WTC11 (cell line): ENCODE measurements around the gene MMP7. TPM values are rescaled to one million over a fixed set of nuclear protein-coding genes. Genes with fewer than 3 reads are reported as not detected.

Experiments
- ATAC-seq: fragments of 200-7000 bp; cut with Tn5 transposase; 2 replicates; pipeline ENCODE4 v1.10.0; 2021; ENCODE audit warnings: mild to moderate bottlenecking, moderate library complexity
- CTCF ChIA-PET: fragments of 300-600 bp; sonication (Branson Sonifier 250); formaldehyde crosslinking; loops from one replicate; lab custom pipeline; 2021; ENCODE audit warnings: antibody characterized with exemption; lab: Charles Lee
- POLR2A ChIA-PET: fragments of 350-600 bp; sonication (Branson Sonifier 250); formaldehyde crosslinking; loops from one replicate; lab custom pipeline; 2021; ENCODE audit warnings: antibody characterized with exemption; lab: Charles Lee
- DNase-seq: peaks from one replicate; pipeline ENCODE4 v3.0.0; 2021; ENCODE audit warnings: low spot score
- H3K27ac Mint-ChIP-seq: 2 replicates; pipeline ENCODE4 v1.8.0; 2021; ENCODE audit warnings: mixed read lengths
- H3K27me3 Mint-ChIP-seq: 2 replicates; pipeline ENCODE4 v1.8.0; 2021; ENCODE audit warnings: low read depth, mild to moderate bottlenecking, moderate library complexity, mixed read lengths
- H3K36me3 Mint-ChIP-seq: 2 replicates; pipeline ENCODE4 v1.8.0; 2021; ENCODE audit warnings: mixed read lengths
- H3K4me1 Mint-ChIP-seq: 2 replicates; pipeline ENCODE4 v1.8.0; 2022; ENCODE audit warnings: mixed read lengths
- H3K4me3 Mint-ChIP-seq: 2 replicates; pipeline ENCODE4 v1.8.0; 2021; ENCODE audit warnings: mild to moderate bottlenecking, moderate library complexity, mixed read lengths
- H3K9me3 Mint-ChIP-seq: 2 replicates; pipeline ENCODE4 v1.8.0; 2021; ENCODE audit warnings: mixed read lengths
- ATF1 ChIP-seq: sonication (generic); formaldehyde crosslinking; IDR thresholded peaks from 2 replicates; pipeline ENCODE4 v1.8.1; 2023; ENCODE audit warnings: mild to moderate bottlenecking, moderate library complexity, missing genetic modification reagents
- CBFB ChIP-seq: sonication (generic); formaldehyde crosslinking; IDR thresholded peaks from 2 replicates; pipeline ENCODE4 v1.8.1; 2022; ENCODE audit warnings: mild to moderate bottlenecking, low read depth, missing genetic modification reagents
- CREB1 ChIP-seq: sonication (generic); formaldehyde crosslinking; IDR thresholded peaks from 2 replicates; pipeline ENCODE4 v1.8.0; 2023; ENCODE audit warnings: mild to moderate bottlenecking, missing genetic modification reagents
- CREM ChIP-seq: sonication (generic); formaldehyde crosslinking; IDR thresholded peaks from 2 replicates; pipeline ENCODE4 v1.8.1; 2022; ENCODE audit warnings: mild to moderate bottlenecking, missing genetic modification reagents, moderate library complexity
- E2F1 ChIP-seq: sonication (generic); formaldehyde crosslinking; IDR thresholded peaks from 2 replicates; pipeline ENCODE4 v1.8.0; 2022; ENCODE audit warnings: mild to moderate bottlenecking, missing genetic modification reagents
- E2F4 ChIP-seq: sonication (generic); formaldehyde crosslinking; IDR thresholded peaks from 2 replicates; pipeline ENCODE4 v1.8.1; 2022; ENCODE audit warnings: low read depth, mild to moderate bottlenecking, moderate library complexity, missing genetic modification reagents, borderline replicate concordance
- ELF4 ChIP-seq: sonication (generic); formaldehyde crosslinking; IDR thresholded peaks from 2 replicates; pipeline ENCODE4 v1.8.1; 2022; ENCODE audit warnings: low read depth, mild to moderate bottlenecking, moderate library complexity, missing genetic modification reagents
- EMX1 ChIP-seq: fragments of 250-450 bp; sonication (Bioruptor Pico); IDR thresholded peaks from 2 replicates; pipeline ENCODE4 v1.8.0; 2021; ENCODE audit warnings: mild to moderate bottlenecking
- GABPB1 ChIP-seq: sonication (generic); formaldehyde crosslinking; IDR thresholded peaks from 2 replicates; pipeline ENCODE4 v1.8.1; 2023; ENCODE audit warnings: mild to moderate bottlenecking, missing genetic modification reagents
- KAT7 ChIP-seq: sonication (generic); formaldehyde crosslinking; IDR thresholded peaks from 2 replicates; pipeline ENCODE4 v1.8.1; 2023; ENCODE audit warnings: missing genetic modification reagents, mild to moderate bottlenecking, borderline replicate concordance
- MAX ChIP-seq: sonication (generic); formaldehyde crosslinking; IDR thresholded peaks from 2 replicates; pipeline ENCODE4 v1.8.0; 2022; ENCODE audit warnings: mild to moderate bottlenecking, missing genetic modification reagents
- MXD4 ChIP-seq: fragments of 250-450 bp; sonication (Bioruptor Pico); IDR thresholded peaks from 2 replicates; pipeline ENCODE4 v1.8.0; 2021; ENCODE audit warnings: mild to moderate bottlenecking, moderate library complexity, borderline replicate concordance
- MYBL2 ChIP-seq: sonication (generic); formaldehyde crosslinking; IDR thresholded peaks from 2 replicates; pipeline ENCODE4 v1.8.1; 2023; ENCODE audit warnings: mild to moderate bottlenecking, moderate library complexity, missing genetic modification reagents
- NFATC4 ChIP-seq: fragments of 250-450 bp; sonication (Bioruptor Pico); IDR thresholded peaks from 2 replicates; pipeline ENCODE4 v1.9.0; 2021; ENCODE audit warnings: mild to moderate bottlenecking
- NFYB ChIP-seq: sonication (generic); formaldehyde crosslinking; conservative IDR thresholded peaks from 2 replicates; pipeline ENCODE4 v1.8.0; 2022; ENCODE audit warnings: low read depth, missing genetic modification reagents
- NR1H2 ChIP-seq: sonication (generic); formaldehyde crosslinking; IDR thresholded peaks from 2 replicates; pipeline ENCODE4 v1.9.0; 2021; ENCODE audit warnings: mild to moderate bottlenecking, moderate library complexity, missing genetic modification reagents
- PREB ChIP-seq: sonication (generic); formaldehyde crosslinking; IDR thresholded peaks from 2 replicates; pipeline ENCODE4 v1.8.1; 2022; ENCODE audit warnings: mild to moderate bottlenecking, missing genetic modification reagents, moderate library complexity, borderline replicate concordance
- RELA ChIP-seq: sonication (generic); formaldehyde crosslinking; IDR thresholded peaks from 2 replicates; pipeline ENCODE4 v1.8.1; 2022; ENCODE audit warnings: missing genetic modification reagents, mild to moderate bottlenecking, borderline replicate concordance
- SP1 ChIP-seq: sonication (generic); formaldehyde crosslinking; conservative IDR thresholded peaks from 2 replicates; pipeline ENCODE4 v1.8.1; 2022; ENCODE audit warnings: missing genetic modification reagents
- USF1 ChIP-seq: sonication (generic); formaldehyde crosslinking; IDR thresholded peaks from 2 replicates; pipeline ENCODE4 v1.8.0; 2022; ENCODE audit warnings: mild to moderate bottlenecking, missing genetic modification reagents
- ZBTB43 ChIP-seq: sonication (generic); formaldehyde crosslinking; IDR thresholded peaks from 2 replicates; pipeline ENCODE4 v1.8.1; 2023; ENCODE audit warnings: mild to moderate bottlenecking, missing genetic modification reagents
- ZNF121 ChIP-seq: sonication (generic); formaldehyde crosslinking; IDR thresholded peaks from 2 replicates; pipeline ENCODE4 v1.8.0; 2023; ENCODE audit warnings: missing genetic modification reagents
- ZNF263 ChIP-seq: sonication (generic); formaldehyde crosslinking; IDR thresholded peaks from 2 replicates; pipeline ENCODE4 v1.8.1; 2022; ENCODE audit warnings: low read depth, mild to moderate bottlenecking, moderate library complexity, missing genetic modification reagents
- total RNA-seq: library from RNA; stranded (reverse); gene quantifications from 3 replicates; pipeline ENCODE4 v1.2.3, GENCODE V29; 2021
- TF ChIP-seq, protein P1 (sequence below): fragments of 250-450 bp; sonication (Bioruptor Pico); conservative IDR thresholded peaks from 2 replicates; pipeline ENCODE4 v1.9.0; 2021; ENCODE audit warnings: mild to moderate bottlenecking
- TF ChIP-seq, protein P2 (sequence below): sonication (generic); formaldehyde crosslinking; IDR thresholded peaks from 2 replicates; pipeline ENCODE4 v1.8.1; 2022; ENCODE audit warnings: missing genetic modification reagents, borderline replicate concordance

Gene MMP7
- total RNA-seq, 1 experiment from 2014 or later: 0.50 TPM

- ATAC-seq (no peak), DNase-seq (no peak)
- Mint-ChIP-seq H3K4me1 (0 out of 2 replicates have a peak, but pooled peaks cover 3% of the 10 kb centered on the region), H3K4me3 (no peak overlapping the region), H3K36me3 (no peaks in the 10 kb centered on the region), H3K27ac (no peak overlapping the region), H3K27me3 (peaks cover 4% of the 10 kb centered on the region), H3K9me3 (no peaks in the 10 kb centered on the region)
- CTCF ChIA-PET: interaction anchor here (1.1 to 1.4 kb wide), 2 partner anchors 8 to 235 kb away, joined by 3 read pairs; no protein-coding TSS in a partner anchor
- TF ChIP-seq E2F4 (CRISPR knock-in tag) (no peak), MXD4 (CRISPR knock-in tag) (no peak), EMX1 (CRISPR knock-in tag) (no peak), SP1 (CRISPR knock-in tag) (no peak), ZBTB43 (CRISPR knock-in tag) (no peak), CREM (CRISPR knock-in tag) (no peak), ELF4 (CRISPR knock-in tag) (no peak), MYBL2 (no peak), NFYB (CRISPR knock-in tag) (no peak), NFATC4 (CRISPR knock-in tag) (no peak), NR1H2 (CRISPR knock-in tag) (no peak), ZNF263 (CRISPR knock-in tag) (no peak), KAT7 (CRISPR knock-in tag) (no peak), ZNF121 (CRISPR knock-in tag) (no peak), CBFB (no peak), CREB1 (CRISPR knock-in tag) (no peak), RELA (CRISPR knock-in tag) (no peak)
- TF ChIP-seq, protein P1, sequence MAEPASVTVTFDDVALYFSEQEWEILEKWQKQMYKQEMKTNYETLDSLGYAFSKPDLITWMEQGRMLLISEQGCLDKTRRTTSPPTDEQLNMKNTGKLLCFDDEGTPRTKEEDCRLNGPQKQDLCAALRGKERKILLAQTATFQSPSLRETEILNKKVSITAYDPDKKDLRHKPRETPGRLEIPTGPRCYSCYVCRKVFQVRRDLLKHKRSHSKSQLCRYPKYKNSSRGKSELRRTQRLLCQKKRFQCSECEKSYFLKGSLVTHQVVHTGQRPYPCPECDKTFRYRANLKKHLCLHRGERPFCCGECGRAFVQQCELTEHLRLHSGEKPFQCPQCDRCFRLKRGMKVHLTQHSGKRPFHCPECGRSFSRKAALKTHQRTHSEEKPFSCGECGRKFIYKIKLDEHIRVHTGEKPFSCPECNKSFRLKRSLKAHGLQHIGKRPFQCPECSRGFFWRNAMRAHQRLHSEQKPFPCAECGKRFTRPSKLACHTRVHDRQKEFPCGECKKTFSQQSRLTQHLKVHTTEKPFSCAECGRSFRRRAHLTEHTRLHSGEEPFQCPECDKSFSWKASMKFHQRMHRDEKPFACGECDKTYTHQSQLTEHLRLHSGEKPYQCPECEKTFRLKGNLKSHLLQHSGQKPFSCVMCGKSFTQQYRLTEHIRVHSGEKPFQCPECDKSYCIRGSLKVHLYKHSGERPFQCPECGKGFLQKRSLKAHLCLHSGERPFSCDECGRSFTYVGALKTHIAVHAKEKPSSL (CRISPR knock-in tag): no peak
- POLR2A ChIA-PET: no interaction called here
Observed at GRCh38 chr11:102523189-102523570, 7.4 kb downstream of the MMP7 start.

DNA sequence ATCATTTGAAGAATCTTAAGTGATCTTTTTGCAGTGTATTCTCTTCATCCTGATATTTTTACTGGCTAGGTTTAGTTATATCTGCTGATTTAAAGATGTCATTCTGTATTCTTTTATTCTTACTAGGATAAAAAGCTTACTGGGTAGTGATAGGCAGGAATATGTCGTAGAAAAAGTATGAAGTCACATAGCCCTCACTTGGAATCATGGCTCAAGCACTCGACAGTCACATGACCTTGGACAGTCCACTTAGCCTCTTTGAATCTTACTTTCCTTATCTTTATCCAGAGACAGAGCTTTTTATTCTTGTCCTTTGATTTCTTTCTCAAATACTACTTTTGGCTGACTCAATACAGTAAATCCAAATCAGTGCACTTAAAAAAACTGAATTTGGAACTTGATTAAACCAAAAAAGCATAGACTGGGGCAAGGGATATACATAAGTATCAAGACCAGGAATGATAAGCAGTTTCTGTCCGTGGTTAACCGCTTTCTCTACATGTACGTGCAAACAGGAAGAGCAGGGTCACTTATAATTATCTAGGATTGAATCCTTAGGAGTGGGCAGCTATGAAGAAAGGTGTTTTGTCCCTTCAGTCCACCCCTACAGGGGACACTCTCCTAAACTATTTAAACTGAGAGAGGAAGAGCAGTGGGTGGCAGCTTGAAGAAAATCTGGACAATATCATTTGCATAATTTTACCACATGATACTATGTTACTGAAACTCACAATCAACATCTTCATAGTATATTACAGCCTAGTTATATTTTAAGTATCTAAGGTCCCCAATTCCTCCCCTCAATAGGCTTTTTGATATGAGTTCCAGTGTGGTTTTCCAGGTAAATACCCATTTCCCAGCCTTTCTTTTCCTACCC, 8.0 kb downstream of the MMP7 start:
- ChIA-PET CTCF (interaction anchor here (0.8 to 1.1 kb wide), 2 partner anchors 9 to 59 kb away, joined by 3 read pairs; no protein-coding TSS in a partner anchor), POLR2A (no interaction called here)
- Mint-ChIP-seq H3K27ac (no peak overlapping the region), H3K4me1 (0 out of 2 replicates have a peak, but pooled peaks cover 3% of the 10 kb centered on the region), H3K4me3 (no peak overlapping the region), H3K27me3 (peaks cover 4% of the 10 kb centered on the region), H3K36me3 (no peaks in the 10 kb centered on the region), H3K9me3 (no peaks in the 10 kb centered on the region)
- ATAC-seq (no peak), DNase-seq (no peak)
- no peak for TF ChIP-seq MAX (CRISPR knock-in tag)
- TF ChIP-seq, protein P2, sequence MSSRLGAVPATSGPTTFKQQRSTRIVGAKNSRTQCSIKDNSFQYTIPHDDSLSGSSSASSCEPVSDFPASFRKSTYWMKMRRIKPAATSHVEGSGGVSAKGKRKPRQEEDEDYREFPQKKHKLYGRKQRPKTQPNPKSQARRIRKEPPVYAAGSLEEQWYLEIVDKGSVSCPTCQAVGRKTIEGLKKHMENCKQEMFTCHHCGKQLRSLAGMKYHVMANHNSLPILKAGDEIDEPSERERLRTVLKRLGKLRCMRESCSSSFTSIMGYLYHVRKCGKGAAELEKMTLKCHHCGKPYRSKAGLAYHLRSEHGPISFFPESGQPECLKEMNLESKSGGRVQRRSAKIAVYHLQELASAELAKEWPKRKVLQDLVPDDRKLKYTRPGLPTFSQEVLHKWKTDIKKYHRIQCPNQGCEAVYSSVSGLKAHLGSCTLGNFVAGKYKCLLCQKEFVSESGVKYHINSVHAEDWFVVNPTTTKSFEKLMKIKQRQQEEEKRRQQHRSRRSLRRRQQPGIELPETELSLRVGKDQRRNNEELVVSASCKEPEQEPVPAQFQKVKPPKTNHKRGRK (CRISPR knock-in tag): no peak
- no peak for TF ChIP-seq GABPB1
- TF ChIP-seq E2F1: no peak
- no peak for TF ChIP-seq ZNF263 (CRISPR knock-in tag)
- TF ChIP-seq PREB (CRISPR knock-in tag): no peak
- TF ChIP-seq USF1 (CRISPR knock-in tag): no peak
- TF ChIP-seq CREM (CRISPR knock-in tag): no peak
- no peak for TF ChIP-seq EMX1 (CRISPR knock-in tag)
- TF ChIP-seq ATF1 (CRISPR knock-in tag): no peak
